Prostate gland (tissue), 2 donors: ENCODE results near the gene NUTF2. TPM values are rescaled to one million over a fixed set of nuclear protein-coding genes. Genes with fewer than 3 reads are reported as not detected.

Experiments used
- DNase-seq: peaks from one replicate; pipeline ENCODE4 v3.0.0-alpha.2; 2019; ENCODE audit warnings: low spot score
- H3K27ac ChIP-seq, 2 donors: fragments of 200-600 bp; sonication (generic); 2 replicates each; pipeline ENCODE4 v1.5.1; 2017 to 2019
- H3K27me3 ChIP-seq: fragments of 200-600 bp; sonication (generic); replicated peaks from 2 replicates; pipeline ENCODE4 v1.5.1; 2019; ENCODE audit not compliant: insufficient read depth
- H3K36me3 ChIP-seq, 2 donors: fragments of 200-600 bp; sonication (generic); 1 replicate in 1 of 2; 2 replicates in 1 of 2; pipeline versions ENCODE4 v1.5.1 to v1.8.1; 2017 to 2019
- H3K4me1 ChIP-seq: fragments of 200-600 bp; sonication (generic); replicated peaks from 2 replicates; pipeline ENCODE4 v1.5.1; 2019
- H3K4me3 ChIP-seq, 2 donors: fragments of 200-600 bp; sonication (generic); 2 replicates each; pipeline ENCODE4 v1.5.1; 2017 to 2019
- H3K9me3 ChIP-seq: fragments of 200-600 bp; sonication (generic); 2 replicates; pipeline ENCODE4 v1.5.1; 2017
- CTCF ChIP-seq, 4 experiments: fragments of 200-600 bp in 2 of 4; fragments of 450-650 bp in 2 of 4; sonication (generic) in 2 of 4; IDR thresholded peaks; 1 replicate in 3 of 4; 2 replicates in 1 of 4; pipeline ENCODE4 v1.5.1; 2016 to 2019; ENCODE audit warnings: antibody characterized with exemption in 4 of 4, mild to moderate bottlenecking in 2 of 4, moderate library complexity in 2 of 4
- POLR2A ChIP-seq: fragments of 450-650 bp; IDR thresholded peaks from one replicate; pipeline ENCODE4 v1.6.1; 2016; ENCODE audit warnings: antibody characterized with exemption, mild to moderate bottlenecking
- POLR2AphosphoS5 ChIP-seq: sonication (generic); formaldehyde crosslinking; IDR thresholded peaks from one replicate; pipeline ENCODE4 v1.6.1; 2017; ENCODE audit warnings: antibody characterized with exemption
- WGBS: methylation state at CpG from one replicate; pipeline ENCODE4 v1.1.5; 2018; 5-methylcytosine and 5-hydroxymethylcytosine counted together
- intact Hi-C: fragments of 100-400 bp; cut with DNase I; formaldehyde crosslinking; loops from one replicate; pipeline ENCODE4 v1.14.2; 2022
- total RNA-seq, 2 donors: library from RNA; depleted of rRNA; stranded (reverse); fragments of >200 nt; gene quantifications; one replicate each; pipeline ENCODE4 v1.1.0, GENCODE V29; 2016

The NUTF2 gene
- total RNA-seq, 2 donors from 2014 or later, result 61.5 to 234 TPM

GRCh38 chr16:67864594-67864993 is 17.9 kb downstream of the NUTF2 start:
- no peaks in the 10 kb centered on the region for H3K4me1 ChIP-seq
- H3K9me3 ChIP-seq, result no peaks in the 10 kb centered on the region
- peaks cover 0 to 6% of the 10 kb centered on the region in 2 donors for H3K36me3 ChIP-seq
- no peak overlapping the region for H3K27ac ChIP-seq
- TF ChIP-seq CTCF (IDR thresholded peaks at IDR 0.05) (no peak), POLR2A (no peak), POLR2AphosphoS5 (no peak)
- intact Hi-C loops, result no loop called here
- WGBS, result 79% methylated on average over 2 of the region's 2 CpGs
- no peak overlapping the region for H3K4me3 ChIP-seq
- H3K27me3 ChIP-seq, result no peaks in the 10 kb centered on the region
- no peak for DNase-seq

GRCh38 chr16:67865318-67865717 is 18.6 kb downstream of the NUTF2 start:
- H3K36me3 ChIP-seq, result peaks cover 0 to 6% of the 10 kb centered on the region in 2 donors
- no peaks in the 10 kb centered on the region for H3K4me1 ChIP-seq
- TF ChIP-seq POLR2AphosphoS5 (no peak), CTCF (IDR thresholded peaks at IDR 0.05) (peak in 2 of 4 experiments; percentile 16)
- no peak overlapping the region for H3K4me3 ChIP-seq
- H3K9me3 ChIP-seq, result no peaks in the 10 kb centered on the region
- no peak overlapping the region for H3K27ac ChIP-seq
- intact Hi-C loops, result no loop called here
- WGBS, result 96% methylated on average over 2 of the region's 2 CpGs
- no peak for DNase-seq
- H3K27me3 ChIP-seq, result no peaks in the 10 kb centered on the region

- no peak for DNase-seq
Observed at GRCh38 chr16:67868290-67868689, 21.6 kb downstream of the NUTF2 start.

GRCh38 chr16:67869653-67870052 is 22.9 kb downstream of the NUTF2 start:
- Histone ChIP-seq H3K4me3 (no peak overlapping the region), H3K27me3 (no peaks in the 10 kb centered on the region), H3K36me3 (peaks cover 0 to 6% of the 10 kb centered on the region in 2 donors), H3K4me1 (peaks cover 9% of the 10 kb centered on the region), H3K27ac (no peak overlapping the region), H3K9me3 (no peaks in the 10 kb centered on the region)
- no peak for DNase-seq
- TF ChIP-seq POLR2AphosphoS5 (no peak), POLR2A (no peak), CTCF (IDR thresholded peaks at IDR 0.05) (no peak)
- intact Hi-C loops, result loop anchor here (2.0 kb wide), 1 partner anchor 23 kb away; the partner anchor contains the start of genes CENPT and NUTF2
- 86% methylated on average over 7 of the region's 7 CpGs for WGBS

More at GRCh38 chr16:67868290-67868689, 21.6 kb downstream of the NUTF2 start:
- H3K36me3 ChIP-seq, result peaks cover 0 to 6% of the 10 kb centered on the region in 2 donors
- intact Hi-C loops, result no loop called here
- no peaks in the 10 kb centered on the region for H3K27me3 ChIP-seq
- H3K4me1 ChIP-seq, result no peaks in the 10 kb centered on the region
- no peak for TF ChIP-seq CTCF (IDR thresholded peaks at IDR 0.05)
- no peak for TF ChIP-seq POLR2AphosphoS5
- TF ChIP-seq POLR2A, result no peak
- H3K27ac ChIP-seq, result no peak overlapping the region
- H3K9me3 ChIP-seq, result no peaks in the 10 kb centered on the region
- 93% methylated on average over 6 of the region's 6 CpGs for WGBS
- H3K4me3 ChIP-seq, result no peak overlapping the region

GRCh38 chr16:67871256-67871655 is 24.5 kb downstream of the NUTF2 start:
- DNase-seq, result no peak
- Histone ChIP-seq H3K27ac (no peak overlapping the region), H3K36me3 (peaks cover 0 to 6% of the 10 kb centered on the region in 2 donors), H3K9me3 (no peaks in the 10 kb centered on the region), H3K4me3 (no peak overlapping the region), H3K4me1 (peaks cover 13% of the 10 kb centered on the region), H3K27me3 (no peaks in the 10 kb centered on the region)
- 38% methylated on average over 3 of the region's 3 CpGs for WGBS
- TF ChIP-seq POLR2A, result no peak
- no peak for TF ChIP-seq CTCF (IDR thresholded peaks at IDR 0.05)
- intact Hi-C loops, result loop anchor here (2.0 kb wide), 1 partner anchor 24 kb away; the partner anchor contains the start of genes CENPT and NUTF2
